GM19035 (cell line): ENCODE data around the gene DNPH1.
A peak's percentile ranks its signal among the peaks of the same experiment; 100 is the strongest.

ENCODE experiments used
- ATAC-seq: cut with Tn5 transposase; IDR thresholded peaks from one replicate; pipeline ENCODE4 v1.9.1; 2021; ENCODE audit not compliant: unreplicated experiment

DNPH1 gene, protein sequence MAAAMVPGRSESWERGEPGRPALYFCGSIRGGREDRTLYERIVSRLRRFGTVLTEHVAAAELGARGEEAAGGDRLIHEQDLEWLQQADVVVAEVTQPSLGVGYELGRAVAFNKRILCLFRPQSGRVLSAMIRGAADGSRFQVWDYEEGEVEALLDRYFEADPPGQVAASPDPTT

DNA sequence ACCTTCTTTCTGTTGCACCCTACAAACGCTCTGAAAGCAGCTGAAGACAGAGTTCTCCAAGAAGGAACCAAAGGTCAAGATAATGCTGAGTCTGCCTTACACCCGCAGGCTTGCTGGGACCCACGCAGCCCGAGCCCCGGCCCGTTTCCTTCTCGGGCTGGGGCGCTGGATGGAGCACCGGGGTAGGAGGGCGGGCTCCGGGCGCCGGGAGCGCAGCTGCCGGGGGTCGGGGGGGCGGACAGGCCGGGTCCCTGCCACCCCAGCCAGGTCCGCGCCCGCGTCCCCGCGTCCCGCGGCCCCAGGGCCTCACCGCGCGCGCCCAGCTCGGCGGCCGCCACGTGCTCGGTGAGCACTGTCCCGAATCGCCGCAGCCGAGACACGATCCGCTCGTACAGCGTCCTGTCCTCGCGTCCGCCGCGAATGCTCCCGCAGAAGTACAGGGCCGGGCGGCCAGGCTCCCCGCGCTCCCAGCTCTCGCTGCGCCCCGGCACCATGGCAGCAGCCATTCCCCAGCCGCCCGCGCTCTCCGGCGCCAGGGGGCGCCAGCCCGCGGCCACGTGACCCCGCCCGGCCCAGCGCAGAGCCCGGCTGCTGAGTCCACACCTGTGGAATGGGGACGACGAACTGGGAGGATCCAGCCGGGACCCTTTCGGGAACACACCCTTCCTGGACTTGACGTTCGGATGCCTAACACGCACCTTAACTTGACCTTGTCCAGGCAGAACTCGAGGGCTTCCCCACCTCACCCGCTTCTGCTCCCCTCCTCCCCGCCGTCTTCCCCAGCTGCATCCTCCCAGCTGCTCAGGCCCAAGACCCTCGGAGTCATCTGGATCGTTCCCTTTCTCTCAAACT is at the start of gene DNPH1:
TSS of gene DNPH1 (minus strand) at position 531 of the 852 bp plus-strand sequence. CDS start at position 506, 25 bp downstream.
- peak; percentile 76 for ATAC-seq

DNA sequence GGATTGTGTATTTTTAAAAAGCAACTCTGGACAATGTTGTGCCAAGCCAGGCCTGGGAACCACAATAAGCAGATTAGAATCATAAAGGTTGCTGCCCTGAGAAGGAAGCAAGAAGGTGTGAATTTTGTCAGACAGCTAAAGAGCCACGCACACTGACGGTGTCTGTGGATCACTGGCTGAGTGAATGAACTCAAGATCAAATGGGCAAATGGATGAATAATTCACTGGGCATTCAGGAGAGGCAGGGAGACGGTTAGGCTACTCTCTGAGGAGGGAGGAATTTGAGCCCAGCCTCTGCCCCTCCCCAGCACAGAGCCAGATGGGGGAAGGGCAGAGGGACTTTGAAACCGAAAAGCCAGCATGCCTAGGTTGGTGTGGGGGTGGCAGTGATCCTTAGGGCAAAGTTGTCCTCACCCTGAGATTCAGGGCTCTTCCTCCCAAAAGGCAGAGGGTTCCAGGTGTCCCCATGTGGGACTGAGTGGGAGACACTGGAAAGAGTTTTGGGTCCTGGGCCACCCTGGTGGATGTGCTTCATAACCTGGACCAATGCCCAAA is 49.3 kb upstream of the DNPH1 start:
- ATAC-seq, result no peak

DNA sequence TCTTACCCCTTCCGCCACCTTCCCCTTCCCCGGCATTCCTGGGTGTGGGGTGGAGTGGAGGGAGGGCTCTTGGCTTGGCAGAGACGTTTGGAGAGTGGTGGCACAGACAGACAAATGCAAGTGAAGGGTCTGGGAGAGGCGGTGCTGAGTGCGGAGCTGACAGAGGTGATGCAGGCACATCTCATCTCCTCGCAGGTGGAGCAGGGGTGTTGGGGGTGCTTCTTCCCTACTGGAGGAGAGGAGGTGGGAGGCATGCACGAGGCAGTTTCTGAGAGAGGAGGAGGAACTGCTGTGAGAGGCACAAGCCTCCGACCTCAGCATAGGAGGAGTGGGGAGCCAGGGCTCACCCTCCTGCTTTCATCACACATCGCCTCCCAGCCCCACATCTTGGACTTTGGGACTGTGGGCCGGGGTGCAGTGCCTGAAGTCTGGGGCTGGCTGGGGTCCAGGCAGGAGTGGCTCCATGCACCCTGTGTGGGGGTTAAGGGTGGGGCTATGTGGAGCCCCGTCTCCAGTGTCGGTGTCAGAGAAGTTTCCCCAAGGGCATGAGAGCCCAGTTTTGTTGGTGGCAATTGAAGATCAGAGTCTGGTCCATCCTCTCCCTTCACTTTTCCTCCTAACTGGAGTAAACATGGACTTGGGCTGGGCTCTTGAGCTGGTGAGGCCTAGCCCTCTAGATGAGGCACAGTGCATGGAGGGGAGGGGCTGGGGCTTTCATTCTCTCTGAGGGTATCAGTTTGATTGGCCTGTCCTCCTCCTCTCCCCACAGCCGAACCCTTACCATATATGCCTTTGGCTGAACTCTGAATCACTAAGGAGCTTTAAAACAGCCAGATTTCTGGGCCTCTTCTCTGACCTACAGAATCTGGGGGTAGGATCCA is 48.6 kb upstream of the DNPH1 start:
- ATAC-seq, result no peak

DNA sequence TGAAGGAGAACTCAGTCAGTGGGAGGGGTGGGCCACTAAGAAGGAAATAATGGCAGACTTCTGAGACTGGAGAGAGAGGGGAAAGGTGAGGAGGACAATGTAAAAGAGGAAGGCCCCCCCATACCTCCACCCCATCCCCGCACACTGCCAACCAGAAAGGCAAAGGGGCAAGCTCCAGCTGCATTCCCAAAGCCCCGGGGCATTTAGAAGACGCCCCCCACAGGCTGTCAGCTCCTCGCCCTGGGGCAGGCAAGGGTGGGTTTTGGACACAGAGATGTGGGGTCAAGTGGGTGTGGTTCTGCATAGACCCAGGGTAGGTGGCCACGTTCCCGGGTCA is 48.0 kb upstream of the DNPH1 start:
- no peak for ATAC-seq

DNA sequence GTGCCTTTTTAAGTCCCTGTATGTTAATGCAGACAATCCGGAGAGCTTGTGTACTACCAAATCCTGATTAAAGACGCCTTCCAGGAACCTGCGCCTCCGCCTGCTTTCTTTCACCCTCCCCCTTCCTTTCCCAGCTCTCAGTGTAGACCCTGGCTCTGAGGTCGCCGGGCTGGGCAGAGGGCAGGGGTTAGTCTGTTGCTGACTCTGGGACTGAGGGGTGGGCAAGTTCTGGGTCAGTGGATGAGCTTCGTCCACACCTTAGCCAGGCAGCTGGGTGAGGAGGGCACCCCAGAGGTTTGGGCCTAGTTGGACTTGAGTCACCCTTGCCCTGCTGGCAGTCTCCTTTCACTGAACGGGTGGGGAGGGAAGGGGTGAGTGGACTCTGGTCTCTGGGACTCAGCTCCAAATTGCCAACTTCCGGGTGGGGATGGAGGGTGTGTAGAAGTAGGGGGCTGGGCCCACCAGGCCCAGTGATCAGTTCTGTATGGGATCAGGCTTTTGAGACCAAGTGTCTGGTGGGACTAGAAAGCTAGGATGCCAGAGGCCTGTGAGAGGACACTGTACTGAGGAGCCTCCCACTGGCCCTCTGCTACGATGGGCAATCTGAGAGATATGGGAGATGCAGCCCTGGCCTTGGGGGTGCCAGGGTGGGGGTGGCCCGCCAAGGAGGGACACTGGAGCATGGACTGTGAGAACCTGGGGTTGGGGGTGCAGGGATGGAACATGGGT is 47.5 kb upstream of the DNPH1 start:
- no peak for ATAC-seq

DNA sequence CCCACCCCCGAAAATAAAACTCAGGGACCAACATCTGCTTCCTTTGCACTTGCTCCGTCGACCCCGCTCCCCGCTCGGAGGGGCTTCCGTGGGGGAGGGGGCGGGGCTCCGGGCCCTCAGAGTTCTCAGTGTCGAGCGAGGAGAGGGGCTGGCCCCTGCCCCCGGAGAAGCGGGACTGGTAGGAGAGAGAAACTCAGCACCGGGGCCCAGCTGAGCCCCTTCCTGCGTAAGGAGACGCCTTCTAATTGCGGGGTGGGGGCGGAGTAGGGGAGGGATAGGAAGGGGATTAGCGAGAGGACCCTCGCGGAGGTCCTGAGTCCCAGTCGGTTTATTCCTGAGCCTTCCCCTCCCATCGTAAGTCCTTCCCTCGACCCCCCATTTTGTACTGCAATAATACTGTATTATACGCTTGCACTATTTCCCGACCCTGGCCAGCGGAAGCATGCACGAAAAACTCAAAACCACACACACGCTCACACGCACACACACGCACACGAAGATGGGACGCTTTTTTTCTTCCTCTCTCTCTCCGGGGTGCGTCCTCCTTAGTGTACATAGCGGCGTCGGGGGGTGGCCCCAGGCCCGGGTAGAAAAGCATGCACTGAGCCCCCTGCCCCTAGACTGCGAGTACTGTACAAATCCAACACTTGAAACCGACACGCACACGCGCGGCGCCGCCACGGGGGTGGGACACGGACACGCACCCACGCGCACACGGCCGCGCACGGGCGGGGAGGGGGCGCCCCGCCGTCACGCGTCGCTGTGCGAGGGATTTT is 46.7 kb upstream of the DNPH1 start:
- ATAC-seq, result no peak

DNA sequence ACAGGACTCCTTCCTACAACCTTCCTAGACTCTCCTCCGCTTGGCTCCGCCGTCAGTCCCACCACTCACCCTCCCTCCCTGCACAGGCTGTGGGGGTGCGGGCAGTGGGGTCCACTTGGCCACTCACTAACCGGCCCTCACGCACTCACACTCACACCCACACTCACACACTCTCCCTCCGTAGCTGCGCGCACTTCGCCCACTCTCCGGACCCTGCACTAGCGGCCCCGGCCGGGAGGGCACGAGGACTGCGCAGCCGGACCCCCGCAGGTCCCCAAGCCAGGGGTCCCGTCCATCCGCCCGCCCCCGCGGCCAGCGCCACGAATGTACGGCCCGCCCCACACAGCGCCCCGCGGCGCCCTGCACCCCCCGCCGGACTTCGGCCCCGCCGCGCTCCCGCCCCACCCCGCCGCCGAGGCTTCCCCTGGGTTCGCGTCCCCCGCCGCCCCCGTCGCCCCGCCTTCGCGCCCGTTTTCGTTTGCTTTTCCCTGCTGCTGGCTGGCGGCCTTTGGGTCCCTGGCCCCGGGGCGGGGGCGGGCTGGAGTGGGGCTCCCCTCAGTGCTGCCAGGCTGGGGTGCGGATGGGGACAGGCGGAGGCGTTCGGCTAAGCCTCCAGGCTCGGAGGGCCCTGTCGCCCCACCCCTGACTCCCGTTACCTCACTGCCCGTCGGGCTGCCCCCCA is 45.8 kb upstream of the DNPH1 start:
- ATAC-seq, result no peak

DNA sequence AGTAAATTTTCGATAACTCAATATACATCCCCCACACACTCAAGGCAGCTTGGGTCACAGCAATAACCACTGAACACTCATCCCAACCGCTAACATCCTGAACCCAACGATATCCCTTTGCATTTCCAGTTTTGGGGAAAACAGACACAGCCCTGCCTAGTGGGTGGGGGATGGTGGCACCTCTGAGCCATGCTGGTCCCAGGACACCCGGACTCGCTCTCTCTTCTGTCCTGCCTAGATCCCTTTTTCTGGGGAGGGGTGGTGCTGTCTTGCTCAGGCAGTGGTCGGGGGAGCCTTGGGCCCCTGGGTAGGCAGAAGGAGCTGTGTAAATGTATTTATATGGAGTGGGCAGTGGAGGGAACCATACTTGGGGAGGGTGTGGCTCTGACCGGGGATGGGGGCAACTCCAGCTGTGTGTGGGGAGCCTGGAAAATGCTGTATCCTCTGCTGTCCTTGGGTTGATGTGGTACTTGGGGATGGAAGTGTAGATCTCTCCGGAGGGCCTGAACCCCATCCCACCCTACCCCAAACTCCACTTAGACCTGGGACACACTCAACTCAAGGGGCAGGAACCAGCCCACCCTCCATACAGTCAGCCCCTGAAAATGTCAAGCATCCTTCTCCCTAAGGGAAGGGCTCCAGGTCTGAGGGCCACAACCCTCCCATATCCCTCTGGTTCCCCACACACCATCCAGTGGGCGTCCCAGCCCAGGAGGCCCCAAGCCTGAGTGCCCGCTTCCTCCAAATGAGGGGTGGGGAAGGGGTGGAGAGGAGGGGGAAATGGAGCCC is 45.0 kb upstream of the DNPH1 start:
- no peak for ATAC-seq

DNA sequence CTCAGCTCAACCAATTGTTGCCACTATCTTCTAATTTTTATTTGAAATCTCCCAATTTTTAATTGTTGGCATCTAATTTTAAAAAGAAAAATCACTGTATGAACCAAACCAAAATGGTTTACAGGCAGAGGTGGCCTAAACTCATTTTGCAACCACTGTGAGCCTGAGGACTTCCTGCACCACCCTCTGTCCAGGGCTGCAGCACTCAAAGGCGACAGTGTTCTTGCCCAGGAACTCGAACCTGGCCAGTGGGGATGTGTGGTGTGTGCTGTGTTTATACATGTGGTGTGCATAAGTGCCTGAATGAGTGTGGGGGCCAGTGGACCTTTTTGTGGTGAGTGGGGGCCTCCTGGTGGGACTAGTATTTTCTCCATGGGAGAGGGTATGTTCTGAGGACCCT is 44.4 kb upstream of the DNPH1 start:
- ATAC-seq, result no peak

DNA sequence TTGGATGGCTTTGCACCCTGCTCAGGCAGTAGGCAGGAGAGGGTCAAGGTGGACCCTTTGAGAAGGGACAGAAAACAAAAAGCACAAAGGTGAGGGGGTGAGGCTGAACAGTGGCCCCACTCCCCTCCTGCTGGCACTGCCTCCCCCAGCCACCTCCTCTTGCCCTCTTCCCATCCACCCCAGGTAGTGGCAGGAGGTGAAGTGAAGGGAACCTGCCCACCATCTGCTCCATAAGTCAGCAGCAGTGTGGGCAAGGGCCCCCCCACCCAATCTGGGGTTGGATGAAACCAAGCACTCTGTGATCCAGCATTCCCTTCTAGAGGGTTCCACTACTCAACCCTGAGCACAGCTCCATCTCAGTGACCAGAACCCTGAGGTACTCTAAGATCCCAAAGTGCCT is 42.7 kb upstream of the DNPH1 start:
- no peak for ATAC-seq

DNA sequence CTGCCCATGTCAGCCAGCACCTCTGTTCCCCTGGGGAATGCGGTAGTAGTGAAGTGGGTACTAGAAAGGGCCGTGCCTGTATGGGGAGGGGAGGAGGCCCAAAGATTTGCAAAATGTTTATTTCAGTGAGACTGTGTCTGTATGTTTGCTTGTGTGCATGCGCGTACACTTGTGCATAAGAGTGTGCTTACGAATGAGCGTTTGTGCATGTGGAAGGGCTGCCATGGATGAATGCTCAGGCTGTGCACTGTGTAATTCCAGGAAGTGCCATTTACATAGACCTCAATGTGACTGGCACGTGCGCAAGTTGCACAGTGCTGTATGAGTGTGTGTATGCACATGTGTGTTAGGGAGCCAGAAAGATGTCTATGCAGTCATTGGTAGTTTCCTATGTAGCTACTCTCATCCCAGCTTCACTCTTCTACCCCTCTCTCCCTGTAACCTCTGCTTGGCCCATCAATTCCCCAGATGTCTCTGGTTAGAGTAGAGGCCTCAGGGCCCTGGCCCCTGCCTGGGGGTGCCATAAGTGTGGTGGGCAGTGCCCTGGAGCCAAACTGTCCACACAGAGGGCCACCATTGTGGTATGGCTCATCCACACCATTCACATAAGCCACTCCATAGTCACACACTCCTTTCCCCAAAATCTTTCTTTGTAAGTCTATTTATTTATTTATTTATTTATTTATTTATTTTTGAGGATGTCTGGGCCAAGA is 42.0 kb upstream of the DNPH1 start:
- no peak for ATAC-seq

DNA sequence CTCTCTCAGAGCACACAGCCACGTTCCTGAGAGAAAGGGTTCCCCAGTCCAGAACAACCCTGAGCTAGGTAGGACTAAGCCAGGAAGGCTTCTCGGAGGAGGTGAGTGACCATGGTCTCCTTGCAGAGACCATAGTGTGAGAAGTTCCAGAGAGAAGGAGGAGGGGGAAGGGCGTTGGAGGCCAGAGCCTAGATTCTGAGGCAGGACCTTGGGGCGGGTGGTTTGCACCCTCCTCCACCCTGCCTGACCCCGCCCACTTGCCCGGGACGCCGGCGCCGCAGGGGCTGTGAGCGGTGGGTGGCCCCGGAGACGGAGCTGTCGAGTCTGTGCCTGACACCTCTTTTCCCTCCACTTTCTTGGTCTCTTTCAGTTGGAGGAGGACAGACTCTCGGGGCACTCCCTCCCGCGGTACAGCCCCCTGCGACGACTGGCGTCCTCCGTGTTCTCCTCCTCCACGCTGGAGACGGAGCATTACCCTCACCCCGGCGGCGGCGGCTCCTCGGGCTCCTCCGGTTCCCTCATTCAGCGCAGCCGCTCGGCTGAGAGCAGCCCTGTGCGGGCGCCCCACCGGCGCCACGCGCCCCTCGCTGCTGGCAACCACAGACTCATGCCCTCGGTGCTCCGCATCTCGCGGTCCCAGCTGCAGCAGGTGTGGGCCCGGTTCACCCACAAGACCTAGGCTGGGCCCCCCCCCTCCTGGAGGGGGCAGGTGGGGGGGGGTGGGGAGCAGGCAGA is 40.2 kb upstream of the DNPH1 start:
- no peak for ATAC-seq

DNA sequence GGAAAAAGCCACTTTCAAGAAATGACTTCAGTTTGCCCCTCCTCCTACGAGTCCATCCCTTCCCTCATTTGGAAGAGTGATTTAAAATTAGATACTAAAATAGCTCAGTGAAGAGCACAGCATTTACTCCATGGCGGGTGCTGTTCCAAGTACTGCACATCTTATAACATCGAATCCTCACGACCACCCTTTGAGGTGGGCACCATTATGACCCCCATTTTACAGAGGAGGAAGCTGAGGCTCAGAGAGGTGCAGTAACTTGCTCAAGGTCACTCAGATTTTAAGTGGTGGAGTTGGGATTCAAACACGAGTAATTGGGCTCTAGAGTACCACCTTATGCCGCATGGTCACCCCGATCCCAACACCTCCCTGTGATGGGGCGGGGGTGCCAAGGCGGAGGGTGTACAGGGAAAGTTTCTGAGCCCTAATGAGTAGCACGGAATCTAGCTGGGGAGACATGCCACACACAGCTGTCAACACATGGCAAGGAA is 39.5 kb upstream of the DNPH1 start:
- no peak for ATAC-seq

DNA sequence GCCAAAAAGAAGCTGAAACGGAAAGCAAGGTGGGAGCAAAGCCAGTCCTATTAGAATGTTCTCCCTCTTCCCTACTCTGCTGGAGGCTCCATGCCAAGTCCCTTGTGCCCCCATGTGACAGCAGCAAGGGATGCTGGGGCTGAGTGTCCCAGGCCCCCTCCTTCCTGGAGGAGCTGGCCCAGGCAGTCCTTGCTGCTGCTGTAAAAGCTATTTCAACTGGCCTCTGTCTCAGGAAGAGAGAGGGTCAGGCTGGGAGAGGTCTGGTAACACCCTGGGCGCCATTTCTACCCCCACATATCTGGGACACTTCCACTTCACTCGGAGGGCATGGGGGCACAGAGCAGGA is 39.0 kb upstream of the DNPH1 start:
- ATAC-seq, result no peak

DNA sequence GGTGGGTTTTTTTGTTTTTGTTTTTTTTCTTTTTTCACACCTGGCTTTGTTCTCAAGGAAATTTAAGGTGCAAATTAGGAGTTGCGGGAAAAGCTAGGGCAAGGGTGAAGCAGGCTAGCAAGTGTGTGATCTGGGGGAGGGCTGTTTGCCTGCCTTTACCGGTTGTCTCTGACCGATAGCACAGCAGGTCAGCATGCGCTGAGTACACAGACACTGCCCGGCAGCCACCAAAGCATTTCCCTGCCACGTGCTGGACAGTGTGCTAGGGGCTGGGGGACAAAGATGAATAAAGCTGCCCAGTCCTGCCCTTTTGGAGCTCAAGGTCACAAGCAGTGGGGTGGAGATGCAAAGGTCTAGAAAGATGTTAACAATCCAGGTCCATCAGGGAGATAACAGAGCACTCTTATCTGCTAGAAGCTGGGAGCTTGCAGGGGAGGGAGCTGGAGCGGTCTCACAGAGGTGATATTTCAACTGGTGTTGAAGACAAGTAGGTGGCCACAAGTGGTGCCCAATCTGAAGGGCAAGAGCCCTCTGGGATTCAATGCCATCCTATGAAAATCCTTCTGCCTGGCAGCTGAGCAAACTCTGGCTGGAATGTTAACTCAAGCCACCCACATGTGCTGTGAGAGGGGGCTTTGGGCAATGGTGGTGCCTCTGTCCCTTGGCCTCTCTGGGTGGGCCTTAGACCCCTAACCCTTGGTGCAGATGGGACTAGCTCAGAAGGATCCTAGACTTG is 38.5 kb upstream of the DNPH1 start:
- ATAC-seq, result no peak

DNA sequence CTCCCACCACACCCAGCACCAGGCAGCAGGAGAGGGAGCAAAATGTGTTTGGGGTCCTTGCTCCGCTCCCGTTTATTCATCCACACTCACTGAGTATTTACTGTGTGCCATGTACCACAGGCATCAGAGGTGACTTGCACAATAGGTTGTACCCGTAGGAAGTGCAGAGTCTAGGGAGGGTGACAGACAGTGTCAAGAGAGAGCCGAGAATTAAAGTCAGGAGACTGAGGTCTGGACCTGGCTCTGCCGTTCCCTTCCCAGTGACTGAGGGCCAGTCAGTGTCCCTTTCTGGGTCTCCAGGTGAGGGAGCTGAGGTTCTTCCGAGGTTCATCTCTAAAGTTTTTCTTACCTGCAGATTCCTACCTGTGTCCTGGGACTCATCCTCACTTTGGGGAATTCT is 36.3 kb upstream of the DNPH1 start:
- no peak for ATAC-seq
